GM18498 (cell line): ENCODE results near the gene SUMO1.

Experiments used
- ATAC-seq: cut with Tn5 transposase; IDR thresholded peaks from one replicate; pipeline ENCODE4 v1.9.1; 2021; ENCODE audit warnings: mild to moderate bottlenecking, moderate library complexity; ENCODE audit not compliant: unreplicated experiment

The SUMO1 gene

DNA sequence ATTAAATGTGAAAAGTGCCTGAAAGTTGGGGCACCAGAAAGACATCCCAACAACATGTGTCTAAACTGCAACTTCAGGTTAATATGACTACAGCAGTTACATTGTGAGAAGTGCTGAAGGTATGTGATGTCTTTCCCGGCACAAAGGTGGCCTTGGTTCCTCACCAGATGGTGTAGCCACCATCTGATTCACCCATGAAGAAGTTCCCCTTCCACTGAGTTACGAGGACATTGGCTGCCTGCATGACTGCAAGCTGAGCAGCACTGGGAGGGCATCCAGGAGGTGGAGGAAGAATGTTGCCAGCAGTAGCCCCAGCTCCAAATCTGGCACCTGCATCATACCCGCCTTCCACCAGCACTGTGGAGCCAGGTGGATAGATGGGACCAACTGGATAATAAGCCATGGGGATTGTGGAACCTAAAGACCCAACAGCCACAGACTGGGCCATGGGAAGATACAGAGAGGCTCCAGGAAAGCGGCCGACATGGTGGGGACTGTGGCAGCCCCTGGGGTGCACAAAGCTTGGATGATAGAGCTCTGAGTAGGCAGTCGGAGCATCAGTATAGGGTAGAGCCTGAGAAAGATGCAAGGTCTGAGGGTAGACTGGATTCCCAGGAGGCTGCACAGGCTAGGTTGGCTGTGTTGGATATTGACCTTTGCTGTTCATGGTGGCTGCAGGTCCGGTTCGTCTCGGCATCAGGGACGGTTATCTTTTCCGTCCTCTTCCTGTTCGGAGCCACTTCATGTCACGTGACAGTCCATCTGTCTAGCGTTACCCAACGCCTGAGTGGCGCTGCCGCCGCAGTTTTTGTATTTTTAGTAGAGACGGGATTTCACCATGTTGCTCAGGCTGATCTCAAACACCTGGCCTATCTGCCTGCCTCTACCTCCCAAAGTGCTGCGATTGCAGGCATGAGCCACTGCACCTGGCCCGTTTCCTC lies 36.9 kb downstream of the SUMO1 start:
- ATAC-seq, result no peak

DNA sequence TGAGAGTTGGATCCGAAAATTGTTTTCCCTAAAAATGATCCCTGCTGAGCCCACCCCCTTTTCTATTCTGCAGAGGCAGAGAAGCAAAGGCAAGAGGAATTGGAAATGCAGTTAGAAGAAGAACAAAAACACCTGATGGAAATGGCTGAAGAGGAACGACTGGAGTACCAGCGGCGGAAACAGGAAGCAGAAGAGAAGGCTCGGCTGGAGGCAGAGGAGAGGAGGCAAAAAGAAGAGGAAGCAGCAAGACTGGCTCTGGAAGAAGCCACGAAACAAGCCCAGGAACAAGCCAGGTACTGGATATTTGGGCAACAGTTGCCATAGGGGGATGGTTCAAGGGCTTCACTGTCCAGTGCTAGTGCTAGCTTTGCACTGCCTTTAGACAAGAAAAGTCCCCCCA lies 41.7 kb downstream of the SUMO1 start:
- ATAC-seq, result no peak

DNA sequence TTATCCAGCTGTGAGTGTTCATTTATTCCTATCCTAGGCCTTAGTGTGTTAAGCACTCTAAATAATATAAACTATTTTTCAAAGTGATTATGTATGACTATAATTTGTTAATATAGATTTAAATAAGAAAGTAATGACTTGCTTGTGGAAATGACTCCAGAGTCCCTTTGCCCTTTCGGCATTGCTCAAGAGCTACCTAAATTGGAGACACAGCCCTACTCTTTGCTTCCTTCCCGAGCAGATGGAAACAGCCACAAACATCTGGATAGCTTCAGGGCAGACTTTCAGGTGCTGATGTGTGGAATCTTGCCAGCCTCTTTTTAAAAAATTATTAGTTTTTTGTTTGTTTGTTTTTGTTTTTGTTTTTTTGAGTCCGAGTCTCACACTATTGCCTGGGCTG lies 44.0 kb downstream of the SUMO1 start:
- ATAC-seq, result no peak

DNA sequence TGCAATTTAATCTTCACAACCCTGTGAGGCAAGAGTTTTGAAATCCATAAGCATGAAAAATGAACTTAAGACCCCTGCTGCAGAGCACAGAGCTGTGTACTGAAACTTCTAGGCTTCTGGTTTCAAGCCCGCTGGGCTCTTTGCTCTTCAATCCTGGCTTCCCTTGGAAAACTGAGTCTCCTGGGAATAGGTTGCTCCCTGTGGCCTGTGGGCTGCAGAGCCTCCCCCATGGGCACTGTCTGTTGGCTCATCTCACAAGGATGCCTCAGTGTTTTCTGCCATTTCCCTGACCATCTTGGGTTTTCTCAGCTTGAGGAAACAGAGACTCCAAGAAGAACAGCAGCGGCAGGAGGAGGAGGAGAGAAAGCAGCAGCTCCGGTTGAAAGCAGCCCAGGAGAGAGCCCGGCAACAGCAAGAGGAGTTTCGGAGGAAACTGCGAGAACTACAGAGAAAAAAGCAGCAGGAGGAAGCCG lies 44.5 kb downstream of the SUMO1 start:
- no peak for ATAC-seq

DNA sequence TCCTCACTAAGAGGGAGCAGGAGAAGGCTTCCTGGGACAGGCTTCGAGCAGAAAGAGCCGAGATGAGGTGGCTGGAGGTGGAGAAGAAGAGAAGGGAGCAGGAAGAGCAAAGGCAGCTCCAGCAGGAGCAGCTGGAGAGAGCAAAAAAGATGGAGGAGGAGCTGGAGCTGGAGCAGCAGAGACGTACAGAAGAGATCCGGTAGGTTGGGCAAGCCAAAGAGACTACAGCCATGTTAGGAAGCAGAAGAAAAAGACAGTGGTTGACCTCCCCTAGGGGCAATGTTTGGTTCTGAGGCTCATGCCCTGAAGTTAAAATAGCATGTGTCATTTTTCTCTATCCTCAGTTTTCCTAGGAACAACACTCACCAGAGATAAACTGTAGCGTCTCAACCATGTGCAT lies 45.1 kb downstream of the SUMO1 start:
- no peak for ATAC-seq

DNA sequence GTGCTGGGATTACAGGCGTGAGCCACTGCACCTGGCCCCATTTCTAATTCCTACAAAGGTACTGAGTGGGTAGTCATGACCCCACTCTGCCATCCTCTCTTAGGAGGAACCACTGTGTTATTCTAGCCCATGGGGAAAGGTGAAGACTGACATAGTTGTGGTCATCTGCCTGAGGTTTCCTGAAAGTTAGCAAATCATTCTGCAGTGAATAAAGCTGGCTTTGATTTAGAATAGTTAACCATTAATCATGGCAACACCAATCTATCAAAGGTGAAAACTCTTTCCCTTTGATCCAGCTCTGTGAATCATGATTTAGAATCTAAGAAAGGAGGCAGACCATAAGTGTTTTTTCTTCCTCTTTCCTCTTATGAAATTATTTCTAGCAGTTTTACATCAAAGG lies 50.8 kb downstream of the SUMO1 start:
- no peak for ATAC-seq

DNA sequence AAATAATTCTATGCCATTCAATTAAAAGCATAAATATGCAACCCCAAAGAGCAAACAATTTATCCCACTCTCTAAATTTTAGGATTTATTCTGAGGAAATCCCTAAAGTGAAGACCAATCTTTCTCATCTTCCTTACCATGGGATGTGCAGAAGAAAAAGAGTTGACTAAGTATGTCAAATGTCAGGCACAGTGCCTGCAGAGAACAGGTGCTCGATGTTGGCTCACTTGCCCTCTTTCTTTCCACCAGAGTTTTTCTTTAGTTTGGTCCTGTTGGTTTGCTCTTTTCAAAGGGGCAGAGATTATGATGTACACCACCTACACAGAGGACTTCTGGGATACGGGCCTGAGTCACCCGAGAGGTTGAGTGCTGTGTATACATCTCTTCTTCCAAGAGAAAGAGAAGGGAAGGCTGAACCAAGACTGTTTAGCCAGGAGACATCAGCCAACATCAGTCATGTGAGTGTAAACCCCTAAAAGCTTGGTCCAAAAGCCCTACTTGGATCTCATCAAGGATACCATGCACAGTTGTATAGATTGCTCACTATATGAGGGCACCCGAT lies 51.7 kb downstream of the SUMO1 start:
- ATAC-seq, result no peak

DNA sequence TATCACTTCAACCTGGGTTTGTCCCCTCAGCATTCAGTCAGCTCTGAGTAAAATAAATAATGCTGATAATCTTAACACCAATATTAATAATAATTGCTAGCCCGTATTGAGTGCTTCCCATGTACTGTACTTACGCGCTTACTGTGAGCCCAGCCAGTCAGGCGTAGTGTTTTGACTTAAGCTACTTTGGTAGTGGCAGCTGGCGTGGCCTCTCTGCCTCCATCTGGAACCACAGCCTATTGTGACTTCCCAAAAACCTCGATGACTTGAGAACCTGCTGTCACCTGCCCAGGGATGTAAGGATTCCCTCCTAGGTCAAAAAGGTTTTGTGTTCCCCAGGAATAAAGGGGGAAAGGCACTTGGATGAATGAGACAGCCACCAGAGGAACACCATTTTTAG lies 53.2 kb downstream of the SUMO1 start:
- no peak for ATAC-seq

DNA sequence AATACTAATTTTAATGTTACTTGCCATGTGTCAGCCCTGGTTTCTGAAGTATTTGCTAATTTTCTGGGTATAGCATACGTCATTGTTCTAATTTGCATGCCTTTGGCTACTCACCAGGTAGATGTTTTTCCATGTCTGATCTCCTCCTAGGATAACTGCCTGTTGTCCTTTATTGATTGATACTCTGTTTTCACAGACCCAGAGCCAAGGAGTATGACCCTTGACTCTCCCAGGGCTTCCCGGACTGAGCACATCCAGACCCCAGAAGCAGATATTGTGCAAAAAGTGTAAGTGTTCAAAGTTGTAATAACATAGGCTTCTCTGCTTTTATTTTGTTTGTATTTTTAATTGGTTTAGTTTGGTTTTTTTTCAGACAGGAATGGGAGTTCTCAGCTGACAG lies 53.8 kb downstream of the SUMO1 start:
- ATAC-seq, result no peak

DNA sequence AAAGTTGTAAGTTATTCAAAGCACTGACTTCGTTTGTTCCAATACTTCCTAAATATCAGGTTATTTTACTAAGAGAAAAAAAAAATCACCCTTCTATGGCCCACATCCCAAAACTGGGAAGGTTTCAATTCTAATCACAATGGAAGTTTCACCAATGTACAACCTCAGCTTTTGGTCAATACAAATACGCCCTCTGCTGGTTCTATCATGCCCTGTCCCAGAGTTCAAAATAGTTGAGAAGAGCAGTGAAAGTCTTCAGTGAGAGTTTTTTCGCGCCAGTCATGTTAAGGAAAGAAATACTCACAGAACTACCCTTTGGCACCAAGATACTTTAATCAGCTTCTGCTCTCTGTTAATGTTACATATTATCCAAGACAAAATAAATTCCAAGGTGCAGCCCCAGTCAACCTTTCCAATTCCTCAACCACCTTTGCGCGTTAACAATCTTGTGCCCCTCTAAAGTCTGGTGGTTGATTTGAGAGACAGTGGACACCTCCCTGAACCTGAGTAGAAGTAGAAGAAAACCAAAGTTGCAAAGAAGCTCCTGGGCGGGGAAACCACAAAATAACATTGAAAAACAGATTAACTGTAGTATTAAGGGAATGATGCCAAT lies 59.9 kb downstream of the SUMO1 start:
- no peak for ATAC-seq

DNA sequence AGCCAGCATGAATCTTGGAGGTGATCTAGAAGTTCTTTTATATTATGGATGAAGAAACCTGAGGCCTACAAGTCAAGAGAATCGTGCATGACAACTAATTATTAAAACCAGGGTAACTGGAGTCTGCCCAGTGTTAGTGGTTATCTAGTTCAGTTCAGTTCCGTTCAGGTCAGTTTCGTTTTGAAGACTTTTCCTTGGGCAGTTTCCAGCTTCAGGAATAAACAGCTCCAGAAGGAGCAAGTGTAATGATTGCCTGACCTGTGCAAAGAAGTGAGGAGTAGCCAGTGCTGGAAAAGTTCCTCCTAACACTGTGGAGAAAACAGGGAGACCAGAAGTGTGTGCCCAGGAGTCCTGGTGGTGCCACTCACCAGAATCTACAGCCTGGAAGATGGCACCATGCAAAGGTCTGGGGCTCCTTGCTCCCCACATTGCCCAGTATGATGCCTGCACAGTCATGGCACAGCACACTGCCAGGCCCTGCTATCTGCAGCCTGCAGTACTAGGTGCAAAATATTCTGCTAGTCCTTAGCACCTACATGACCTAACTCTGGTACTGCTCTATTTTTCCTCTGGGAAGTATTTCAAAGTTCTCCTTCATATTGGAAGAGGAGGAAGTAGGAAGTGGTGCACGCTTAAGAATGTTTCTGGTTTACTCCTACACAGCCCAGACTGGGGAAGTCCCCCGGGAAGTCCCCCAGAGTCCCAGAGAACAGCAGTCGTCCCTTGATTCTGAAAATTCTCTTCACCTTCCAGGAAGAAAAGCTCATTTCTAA lies 65.8 kb downstream of the SUMO1 start:
- ATAC-seq, result peak; percentile 72

DNA sequence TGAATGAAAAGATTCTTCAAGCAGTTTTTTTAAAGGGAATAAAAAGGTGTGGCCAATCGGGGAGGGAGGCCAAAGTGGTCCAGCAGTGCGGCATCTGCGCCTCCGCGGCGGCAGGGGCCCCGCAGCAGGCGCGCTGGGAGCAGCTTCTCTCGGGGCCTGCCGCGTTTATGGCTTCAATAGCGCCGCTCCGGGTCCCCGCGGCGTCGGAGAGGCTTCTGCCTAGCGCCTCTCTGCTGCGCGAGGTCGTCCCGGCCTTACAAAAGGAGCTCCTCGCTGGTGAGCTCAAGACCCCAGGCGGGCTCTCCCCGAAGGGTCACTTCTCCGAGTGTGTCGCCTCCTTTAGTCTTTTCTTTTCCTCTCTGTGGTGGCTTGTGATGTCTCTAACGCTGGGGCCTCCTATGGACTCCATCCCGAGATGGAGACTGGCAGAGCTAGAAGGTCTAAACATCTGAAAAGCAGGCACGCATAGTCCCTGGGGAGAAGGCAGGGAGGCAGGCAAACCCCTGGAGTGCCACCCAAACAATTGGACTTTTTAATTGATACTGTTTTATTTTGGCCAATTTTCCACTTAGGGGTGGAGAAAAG lies 67.1 kb downstream of the SUMO1 start:
- ATAC-seq, result no peak

DNA sequence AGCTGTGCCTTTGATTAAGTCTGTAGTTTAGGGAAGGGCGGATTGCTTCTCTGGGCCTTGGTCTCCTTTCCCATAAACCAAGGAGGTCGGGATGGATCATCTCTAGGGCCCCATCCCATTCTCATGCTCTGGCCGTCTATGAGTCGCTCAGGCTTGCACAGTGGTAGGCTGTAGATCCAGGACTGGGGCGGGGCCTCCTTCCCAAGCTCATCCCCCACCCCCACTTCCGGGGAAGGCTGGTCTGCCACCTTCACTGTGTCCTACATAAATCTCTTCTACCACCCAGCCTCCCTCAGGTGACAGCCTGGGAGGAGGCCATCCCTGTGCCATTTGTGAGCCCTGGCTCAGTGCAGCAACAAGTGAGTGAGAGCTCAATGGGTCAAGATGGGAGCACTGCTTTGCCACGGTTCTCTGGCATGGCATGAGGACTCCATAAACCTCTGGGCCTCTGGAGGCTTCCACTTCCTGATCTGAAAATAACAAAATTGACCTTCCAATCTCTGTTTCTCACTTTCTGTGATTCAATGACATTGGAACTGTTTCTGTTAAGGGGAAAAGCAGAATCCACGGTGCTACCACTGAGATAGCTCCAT lies 68.5 kb downstream of the SUMO1 start:
- ATAC-seq, result no peak

DNA sequence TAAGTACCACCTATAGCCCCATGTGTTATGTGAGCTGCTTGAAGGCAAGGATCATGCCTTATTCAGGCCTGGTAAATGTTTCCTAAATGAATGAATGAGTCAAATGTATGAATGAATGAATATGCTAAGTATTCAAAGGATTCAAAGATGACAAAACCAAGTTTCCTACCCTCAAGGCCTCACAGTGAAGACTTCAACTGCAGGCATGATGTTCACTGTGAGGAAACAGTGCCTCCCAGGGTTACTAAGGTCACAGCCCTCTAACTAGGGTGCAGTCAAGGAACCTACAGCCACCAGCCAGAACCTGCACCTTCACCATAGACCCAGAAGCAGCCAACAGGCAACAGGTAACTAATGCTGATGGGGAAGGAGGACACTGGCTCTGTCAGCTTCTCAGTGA lies 69.3 kb downstream of the SUMO1 start:
- ATAC-seq, result no peak

DNA sequence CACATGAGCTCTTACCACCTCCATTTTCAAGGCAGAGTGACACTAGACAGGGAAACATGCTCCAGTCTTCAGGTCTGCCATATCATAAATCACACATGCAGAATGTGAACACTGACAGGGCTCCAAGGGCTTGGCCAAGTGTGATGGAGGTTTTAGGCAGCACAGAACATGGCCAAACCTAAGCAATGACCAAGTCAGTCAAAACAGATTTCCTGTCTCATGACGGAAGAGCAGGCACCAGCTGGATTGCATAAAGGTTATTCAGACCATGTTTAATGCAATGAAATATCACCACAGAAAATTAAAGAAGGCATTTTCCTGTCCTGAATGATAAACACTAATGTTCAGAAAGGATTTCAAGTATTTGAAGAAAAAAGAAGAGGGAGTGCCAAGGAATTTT lies 72.5 kb downstream of the SUMO1 start:
- ATAC-seq, result no peak

DNA sequence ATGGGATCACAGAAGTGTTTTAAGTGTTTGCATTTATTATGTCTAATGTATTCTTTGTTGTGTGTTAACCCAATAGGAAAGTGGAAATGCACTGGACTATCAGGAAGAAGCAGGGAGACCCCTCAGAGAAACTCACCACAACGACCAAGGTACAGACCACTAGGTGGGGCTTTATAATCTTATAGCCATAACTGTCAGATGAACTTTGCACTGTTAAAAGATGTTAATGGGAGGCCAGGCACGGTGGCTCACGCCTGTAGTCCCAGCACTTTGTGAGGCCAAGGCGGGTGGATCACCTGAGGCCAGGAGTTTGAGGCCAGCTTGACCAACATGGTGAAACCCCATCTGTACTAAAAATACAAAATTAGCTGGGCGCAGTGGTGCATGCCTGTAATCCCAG lies 73.2 kb downstream of the SUMO1 start:
- no peak for ATAC-seq

DNA sequence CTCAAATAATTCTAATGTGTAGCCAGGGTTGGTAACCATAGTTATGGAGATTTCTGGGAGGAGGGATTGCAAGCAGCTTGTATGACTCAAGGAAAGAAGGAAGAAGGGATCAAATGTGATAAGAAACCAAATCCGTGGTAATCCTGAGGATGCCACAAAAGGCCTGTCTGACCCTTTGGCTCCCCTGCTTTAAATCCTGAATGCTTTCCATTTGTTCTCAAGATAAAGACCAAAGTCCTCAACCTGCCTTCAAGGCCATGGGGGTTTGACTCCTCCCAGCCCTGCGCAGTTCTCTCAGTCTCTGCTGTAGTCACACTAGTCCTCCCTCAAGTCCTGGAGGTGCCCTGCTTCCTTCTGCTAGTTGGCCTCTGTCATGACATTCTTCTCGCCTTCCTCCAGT lies 74.0 kb downstream of the SUMO1 start:
- no peak for ATAC-seq

DNA sequence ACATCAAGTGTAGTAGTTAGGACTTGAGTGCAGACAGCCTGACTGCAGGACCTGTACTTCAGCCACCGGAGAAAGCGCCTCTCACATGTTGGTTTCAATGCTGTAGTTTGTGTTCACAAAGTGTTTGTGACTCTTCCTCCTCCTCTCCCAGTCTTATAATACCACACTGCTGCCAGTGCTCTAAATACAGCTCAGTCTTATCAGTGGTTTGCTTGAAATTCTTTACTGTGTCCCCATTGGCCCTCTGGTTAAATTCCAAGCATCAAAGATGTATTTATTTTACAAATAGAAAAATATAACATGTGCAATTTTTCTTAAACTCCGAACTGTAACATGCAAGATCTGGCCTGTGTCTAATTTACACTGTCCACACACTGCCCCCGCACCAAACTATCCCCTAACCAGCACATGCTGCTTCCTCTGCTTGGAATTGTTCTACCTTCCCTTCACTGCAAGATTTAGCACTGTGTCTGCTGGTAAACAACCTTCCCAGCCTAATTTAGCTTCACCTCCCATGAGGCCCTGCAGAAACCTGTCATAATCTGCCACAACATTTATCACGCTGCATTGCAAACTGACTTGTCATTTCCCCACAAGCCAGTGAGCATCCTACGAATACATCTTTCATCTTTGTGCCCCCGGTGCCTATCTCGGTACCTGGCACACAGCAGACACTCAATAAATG lies 77.1 kb downstream of the SUMO1 start:
- no peak for ATAC-seq

DNA sequence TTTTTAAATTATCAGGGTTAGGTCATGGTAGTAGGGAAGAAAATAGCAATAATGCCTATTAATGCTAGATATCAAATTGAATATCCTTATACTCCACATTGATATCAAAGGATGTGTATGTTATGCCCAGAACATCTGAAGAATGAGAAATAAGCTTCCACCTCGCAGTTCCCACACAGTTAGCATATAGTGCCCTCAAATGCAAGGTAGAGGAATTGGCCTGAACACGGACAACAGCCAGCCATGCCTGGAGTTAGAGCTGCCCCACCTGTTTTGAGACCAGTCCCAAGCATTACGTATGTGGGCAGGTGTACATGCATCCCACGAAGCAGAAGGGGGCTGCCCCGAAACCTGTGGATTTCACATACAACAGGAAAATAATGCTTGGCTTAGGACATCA lies 79.6 kb downstream of the SUMO1 start:
- ATAC-seq, result no peak
